ENCODE measurements around the gene ARHGAP15.

The ARHGAP15 gene

DNA sequence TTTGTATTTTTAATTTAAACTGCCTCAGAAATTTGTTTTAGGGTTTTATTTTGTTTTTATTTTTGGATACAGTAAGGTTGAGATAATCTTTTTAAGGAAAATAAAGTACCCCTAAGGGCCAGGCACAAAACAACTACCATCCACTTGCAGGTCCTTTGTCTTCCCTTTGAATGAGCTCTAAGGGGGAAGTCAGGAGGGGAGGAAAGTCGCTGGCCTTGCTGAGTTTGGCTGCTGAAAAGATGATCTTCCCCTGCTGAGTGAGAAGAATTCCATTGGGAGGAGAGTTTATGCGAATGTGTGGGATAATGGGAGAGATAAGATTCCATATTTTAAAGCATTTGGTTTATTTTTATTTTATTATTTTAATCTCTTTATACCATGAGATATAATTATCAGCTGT lies 100.7 kb downstream of the ARHGAP15 start:
- DNase-seq = no peak

DNA sequence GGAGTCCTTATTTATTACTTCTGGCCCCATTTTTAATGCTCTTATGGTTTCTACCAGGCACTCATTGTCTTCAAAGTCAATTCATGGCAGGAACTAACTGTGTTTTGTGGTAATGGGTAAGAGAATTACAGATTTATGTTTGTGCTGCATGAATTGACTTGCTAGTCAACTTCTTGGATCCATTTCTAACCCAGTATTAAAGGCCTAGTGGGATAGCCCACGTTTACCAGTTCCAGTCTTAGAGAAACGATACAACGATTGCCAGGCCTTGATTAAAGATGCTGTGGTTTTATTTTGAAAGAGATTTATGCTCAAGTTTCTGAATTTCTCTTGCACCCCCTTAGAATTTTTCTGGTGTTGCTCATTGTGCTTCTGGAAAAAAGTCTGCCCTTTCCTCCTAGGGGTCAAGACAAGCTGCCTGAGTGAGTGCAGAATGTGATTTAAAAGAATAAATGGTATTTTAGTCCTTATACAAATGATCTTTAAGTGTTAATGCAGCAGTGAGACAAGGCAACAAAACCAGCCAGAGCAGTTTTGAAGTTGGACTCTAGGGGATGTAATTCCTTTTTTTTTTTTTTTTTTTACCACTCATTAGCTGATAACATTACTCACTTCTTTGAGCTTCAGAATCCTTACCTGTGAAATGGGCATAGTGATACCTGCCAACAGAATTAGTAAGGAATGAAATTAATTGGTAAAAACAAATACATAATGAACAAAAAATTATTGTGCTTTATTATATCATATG lies 101.5 kb downstream of the ARHGAP15 start:
- no peak for DNase-seq

DNA sequence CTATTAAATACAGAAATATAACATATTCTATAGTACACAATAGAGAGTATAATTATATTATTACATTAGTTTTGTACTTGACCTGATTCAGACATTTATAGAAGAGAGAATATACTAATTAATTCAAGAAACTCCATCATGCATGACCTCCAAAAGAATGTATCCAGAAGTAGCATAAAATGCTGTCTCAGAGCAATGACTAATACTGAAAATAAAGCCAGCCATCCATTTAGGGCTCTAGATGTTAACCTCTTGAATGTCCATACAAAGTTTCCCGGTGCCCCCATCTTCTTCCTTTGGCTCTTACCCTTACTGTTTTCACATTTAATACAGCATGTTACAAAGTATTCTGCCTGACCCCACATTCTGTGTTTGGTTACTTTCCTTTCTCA lies 102.0 kb downstream of the ARHGAP15 start:
- DNase-seq = no peak

DNA sequence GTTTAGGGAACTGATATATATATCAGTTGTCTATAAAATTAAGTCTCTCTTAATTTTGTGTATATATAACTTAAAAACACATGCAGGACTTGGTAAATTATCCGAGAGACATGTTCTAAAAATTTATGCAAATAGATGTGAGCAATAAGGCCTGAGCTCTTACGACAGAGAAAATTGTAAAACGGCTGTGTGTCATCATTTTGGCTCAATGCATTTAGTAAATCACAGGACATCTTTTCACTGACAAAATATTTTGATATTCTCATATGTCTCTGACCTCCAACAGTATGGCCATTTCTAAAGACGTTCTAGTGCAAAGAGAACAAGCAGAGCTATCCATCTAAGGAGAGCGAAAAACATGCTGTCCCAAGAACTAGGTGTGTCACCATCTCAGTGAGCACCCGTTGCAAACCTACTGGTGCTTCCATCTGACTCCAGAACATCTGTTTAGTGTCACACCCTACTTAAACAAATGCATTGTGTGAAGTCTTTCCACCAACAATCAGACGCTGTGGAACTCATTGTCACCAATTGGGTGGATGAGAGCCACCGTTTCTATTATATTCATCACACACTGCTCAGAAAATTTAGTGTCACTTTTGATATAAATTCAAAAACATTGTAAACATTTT lies 108.0 kb downstream of the ARHGAP15 start:
- DNase-seq = no peak

DNA sequence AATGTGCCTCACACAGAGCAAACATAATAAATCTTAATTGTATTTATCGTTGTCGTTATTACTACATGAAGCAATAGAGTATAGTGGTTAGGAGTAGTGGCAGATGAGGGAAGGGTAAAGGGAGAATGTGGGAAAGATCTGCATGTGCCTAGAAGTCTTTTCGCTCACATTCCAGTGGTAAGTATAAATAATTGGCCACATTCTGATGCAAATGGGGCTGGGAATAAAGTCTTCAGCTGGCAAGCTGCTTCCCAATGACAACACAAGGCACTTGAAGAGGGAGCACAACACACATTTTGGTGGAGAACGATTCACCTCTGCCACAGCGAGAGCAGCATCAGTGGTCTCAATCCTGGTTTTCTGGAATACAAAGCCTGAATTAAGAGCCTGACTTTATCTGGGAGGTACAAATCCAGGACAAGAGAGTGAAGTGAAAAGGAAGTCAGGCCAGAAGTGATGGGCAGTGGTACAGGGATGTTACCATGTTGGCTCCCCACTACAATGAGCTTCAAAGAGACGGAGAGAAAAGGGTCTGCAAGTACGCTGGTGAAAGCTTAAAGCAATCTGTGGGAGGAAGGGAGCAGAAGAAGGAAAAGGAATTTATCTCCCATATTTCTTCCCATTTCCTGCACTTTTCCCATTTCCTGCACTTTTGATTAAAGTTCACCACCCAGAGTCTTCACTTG lies 112.3 kb downstream of the ARHGAP15 start:
- DNase-seq = no peak

DNA sequence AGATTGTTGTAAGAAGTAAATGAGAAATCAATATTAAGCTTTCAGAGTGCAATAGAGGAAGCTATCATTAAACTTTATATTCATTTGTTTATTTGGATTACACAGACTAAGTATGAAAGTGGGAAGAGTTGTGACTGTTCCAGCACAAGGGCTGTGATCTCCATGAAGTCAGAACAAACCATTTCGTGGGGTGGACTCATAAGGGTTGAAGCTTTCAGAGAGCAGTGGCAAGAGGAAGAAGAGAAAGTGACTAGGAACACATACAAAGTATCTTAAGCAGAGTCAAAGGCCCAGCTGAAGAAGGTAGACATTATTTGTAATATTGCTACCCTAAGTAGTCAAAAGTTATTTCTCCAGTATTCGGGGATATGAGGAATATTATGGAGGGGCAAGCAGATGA lies 117.0 kb downstream of the ARHGAP15 start:
- no peak for DNase-seq

DNA sequence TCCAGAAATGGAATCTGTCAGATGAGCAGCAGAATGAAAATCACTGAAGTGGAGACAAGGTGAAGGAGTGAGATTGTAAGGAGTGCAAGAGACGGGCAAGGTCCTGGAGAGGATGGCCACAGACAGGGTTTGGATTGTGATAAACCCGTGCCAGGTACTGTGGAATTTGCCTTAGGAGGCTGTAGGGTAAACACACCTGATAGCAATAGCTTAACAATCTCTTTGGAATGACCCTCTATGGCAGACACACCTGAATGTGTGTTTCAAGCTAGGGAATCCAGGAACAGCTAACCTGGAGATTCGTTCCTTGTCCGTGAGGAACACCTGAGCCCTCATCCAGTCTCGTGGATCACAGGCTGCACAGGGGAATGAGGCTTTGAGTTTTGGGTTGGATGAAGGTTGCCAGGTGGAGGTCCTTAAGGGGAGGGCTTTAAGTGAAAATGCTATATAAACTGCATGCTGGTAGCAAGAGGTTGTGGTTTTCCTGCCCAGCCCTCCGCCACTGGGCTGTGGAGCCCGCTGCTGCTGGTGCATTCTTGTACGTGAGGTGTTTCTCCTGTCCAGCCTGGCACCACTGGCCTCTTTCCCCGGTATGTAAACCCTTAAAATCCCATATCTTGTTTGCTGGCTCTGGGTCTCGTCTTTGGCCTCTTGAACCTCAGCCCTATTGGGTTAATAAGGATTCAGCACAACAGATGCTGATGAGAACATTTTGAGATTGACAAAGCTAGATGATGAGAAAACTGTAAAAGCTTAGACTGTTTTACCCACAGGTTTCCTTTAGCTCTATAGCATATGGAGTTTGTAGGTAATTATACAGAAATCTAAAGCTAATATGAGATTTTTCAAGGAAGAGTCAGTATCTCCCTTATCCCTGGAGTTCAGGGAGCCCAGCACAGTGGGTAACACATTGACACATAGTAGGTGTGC lies 117.9 kb downstream of the ARHGAP15 start:
- peak in 1 of 2 donors; percentile 61 for DNase-seq

DNA sequence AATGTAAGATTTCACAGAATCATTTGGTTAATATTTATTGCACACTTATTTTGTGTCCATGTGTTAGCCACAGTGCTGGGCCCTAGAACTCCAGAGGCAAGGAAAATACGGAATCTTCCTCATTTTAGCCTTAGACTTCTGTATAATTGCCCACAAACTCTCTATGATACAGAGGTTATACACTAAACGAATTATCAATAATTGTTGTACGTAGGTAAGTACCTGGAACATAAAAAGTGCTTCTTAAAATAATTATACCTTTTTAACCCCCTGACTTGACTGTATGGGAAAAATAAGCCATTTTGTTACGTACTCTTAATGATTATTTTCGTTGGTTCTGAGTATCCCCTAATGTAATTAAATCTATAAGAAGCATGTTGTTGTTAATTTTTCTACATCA lies 119.4 kb downstream of the ARHGAP15 start:
- no peak for DNase-seq

DNA sequence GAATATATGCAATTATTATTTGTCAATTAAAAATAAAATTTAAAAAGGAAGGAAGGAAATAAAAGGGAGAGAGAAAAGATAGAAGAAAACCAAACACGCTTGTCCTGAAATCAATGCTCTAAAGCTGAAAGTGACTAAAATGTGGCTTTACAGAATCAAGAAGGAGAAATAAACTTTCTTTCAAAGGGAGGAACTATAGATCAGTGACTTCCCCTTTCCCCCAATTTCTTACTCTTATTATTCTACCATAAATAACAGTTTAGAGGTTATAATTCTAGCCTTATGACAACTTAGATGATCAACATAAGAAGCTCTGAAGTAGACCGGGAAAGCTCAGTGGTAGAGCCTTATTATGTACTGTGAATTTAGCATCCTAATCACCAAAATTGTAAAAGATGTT lies 122.5 kb downstream of the ARHGAP15 start:
- no peak for DNase-seq

DNA sequence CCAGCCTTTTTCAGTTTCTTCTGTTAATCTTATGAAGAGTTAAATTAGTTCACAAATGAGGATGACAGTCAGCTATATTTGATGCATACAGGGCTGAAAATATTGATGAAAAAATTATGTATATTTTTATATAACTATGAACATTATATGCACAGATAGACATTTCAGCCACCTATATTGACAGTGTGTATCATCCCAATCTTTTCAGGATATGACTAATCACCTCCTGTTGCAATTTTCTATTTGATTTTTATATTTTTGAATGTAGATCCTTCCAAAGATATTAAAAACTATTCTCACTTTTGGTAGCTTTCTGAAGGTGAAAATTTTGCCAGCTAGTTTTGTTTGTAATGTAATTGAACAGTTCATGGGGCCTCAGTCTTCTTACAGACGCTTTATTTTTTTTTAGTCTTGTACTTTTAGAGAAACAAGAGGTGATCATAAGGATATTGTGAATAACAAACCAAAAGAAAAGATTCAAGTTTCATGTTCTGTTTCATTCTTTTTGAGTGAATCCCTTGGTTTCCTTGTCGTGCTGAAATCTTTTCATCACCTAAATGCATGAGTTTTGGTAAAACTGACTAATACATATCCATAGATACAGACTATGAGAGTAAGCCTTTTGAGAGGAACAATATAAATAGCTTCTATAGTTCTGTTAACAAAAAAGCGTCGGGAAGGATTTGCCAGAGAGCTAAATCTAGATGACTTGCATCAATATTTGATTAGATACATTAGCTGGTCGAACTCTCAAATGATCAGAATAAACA lies 123.1 kb downstream of the ARHGAP15 start:
- DNase-seq = no peak

DNA sequence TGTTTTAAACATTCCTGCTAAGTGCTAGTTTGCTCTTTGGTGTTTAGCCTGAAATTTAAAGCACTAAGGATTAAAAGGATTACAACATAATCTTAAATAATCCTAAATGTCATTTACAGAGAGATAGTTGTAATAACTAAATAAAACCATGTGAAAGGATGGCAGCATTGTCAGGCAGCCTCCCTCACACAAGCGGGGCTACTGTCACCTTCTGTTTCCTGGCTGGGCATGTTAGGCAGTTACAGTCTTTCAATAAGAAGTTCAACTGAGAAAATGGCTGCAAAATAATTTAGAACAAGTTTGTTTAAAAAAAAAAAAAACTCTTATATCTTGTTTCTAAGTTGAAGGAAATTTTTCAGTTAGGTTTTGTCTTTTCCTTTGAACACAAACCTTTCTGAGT lies 124.9 kb downstream of the ARHGAP15 start:
- DNase-seq = peak; percentile 35 to 62

DNA sequence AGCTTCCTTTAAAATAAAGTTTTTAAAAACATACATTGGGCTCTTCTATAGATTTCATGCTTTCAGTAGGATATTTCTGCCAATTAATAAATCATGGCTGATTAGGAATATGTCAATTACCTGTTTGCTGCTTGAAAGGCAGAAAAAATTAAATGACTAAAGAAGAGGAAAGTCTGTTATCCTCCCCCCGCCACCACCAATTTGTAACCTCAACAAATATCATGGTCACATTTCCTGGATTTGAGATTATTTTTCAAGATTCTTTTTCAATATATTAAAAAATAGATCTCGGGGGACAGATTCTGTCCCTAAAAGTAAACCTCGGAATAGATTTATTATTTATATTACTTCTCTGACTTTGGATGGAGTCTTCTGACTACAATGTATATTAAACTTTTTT lies 125.9 kb downstream of the ARHGAP15 start:
- DNase-seq = peak in 1 of 2 donors; percentile 54

DNA sequence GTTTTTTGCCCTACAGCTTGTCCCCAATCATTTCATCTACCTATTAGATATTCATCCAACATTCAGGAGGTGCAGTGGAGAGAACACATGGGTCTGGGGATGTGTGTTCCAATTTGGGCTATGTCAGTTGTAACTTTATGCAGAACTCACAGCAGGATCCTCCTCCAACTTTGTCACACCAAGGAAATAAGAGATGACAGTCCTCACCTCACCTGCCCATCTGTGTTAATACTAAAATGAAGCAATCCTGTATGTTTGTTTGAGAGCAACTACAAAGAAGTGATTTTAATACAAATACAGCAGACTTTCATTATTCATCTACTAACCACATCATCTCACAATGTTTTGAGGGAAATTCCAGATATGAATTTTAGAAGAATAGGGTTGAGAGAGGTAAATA lies 126.7 kb downstream of the ARHGAP15 start:
- peak in 1 of 2 donors; percentile 65 for DNase-seq

DNA sequence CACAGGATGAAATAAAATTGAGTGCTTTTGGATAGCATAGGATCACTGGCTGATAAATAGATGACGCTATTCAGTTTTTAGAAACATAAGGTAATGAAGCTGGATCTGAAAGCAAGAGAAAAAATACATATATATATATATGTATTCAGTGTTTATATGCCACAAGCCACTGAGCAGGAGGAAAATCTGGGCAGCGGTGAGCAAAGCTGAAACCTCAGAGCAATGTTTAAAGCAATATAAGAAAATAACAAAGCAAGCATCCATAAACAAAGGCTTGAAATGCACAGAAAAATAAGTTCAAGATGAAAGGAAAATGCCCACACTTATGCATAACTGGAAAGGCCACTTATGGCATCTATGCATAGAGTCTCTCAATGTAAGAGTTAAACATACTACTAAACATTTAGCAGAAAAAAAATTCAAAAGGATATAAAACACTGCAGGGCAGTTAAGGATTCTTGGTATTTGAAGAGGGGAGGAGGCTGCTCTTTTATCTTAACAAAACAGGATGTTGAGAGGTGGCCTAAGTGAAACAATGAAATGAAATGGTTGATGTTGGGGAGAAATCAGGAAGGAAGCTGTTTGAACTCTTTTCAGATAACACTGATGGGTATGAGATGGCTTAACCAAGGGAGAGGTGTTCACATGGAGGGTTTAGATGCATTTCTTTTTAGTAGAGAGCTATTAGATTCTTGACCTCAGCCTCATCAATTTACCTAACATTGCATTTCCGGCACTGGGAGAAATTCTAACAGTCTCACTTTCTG lies 129.1 kb downstream of the ARHGAP15 start:
- DNase-seq = peak; percentile 8 to 84

DNA sequence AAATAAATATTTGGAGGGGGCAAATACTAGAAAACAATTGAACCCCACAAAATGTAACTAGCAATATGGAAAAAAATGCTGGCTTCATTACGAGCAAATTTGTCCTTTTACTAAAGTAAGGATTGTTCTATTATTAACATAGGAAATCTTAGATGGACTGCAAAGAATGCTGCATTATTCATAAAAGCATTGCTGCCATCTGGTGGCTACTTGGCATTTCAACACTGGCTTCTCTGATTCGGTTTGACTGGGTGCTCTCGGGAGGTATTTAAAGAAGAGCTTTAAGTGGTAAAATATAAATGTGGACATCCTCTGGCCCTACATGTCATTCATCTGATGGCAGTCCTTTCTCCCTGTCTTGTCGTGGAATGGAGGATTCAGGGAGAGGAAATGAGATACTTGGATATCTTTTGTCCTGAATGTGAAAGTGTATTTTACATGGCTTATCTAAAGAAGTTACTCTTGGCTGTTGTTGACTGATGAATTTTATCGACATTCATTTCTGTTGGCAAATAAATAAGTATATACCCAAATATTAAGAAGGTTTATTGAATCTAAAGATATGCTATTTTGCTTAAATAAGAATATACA lies 130.2 kb downstream of the ARHGAP15 start:
- peak; percentile 75 to 86 for DNase-seq

DNA sequence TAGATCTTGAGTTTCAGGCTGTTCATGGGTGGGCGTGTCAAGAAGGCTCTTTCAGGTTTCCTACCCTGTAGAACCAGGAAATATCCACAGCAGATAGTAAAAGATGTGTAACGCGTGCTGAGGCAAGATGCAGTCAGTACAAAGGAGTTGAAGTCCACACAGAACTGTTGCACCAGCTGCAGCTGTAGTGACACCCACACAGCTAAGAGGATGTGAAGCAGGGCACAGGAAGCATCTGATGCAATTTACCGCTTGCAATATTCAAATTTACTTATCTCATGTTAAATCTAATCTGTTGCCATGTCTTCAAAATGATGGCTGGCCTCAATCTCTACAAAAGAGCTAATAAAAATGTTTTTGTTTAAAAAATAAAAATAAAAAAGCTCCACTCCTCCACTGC lies 132.8 kb downstream of the ARHGAP15 start:
- DNase-seq = peak; percentile 73 to 79

DNA sequence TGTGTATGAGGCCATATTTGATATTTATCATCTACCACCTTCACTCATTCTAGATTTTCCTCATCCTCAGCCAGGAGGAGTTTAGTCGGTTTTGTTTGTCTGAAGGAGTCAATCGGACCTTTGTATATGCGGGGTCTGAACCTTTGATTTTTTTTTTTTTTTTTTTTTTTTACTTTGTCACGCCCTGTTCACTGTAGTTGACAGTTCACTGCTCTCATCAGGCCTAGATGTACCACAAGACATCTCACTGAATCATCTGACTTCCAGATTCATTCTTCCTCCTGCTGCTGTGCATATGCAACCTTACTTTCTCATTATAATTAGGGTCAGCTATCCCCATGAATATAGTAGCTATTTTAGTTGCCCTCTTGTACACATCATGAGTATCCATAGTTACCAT lies 133.2 kb downstream of the ARHGAP15 start:
- no peak for DNase-seq

DNA sequence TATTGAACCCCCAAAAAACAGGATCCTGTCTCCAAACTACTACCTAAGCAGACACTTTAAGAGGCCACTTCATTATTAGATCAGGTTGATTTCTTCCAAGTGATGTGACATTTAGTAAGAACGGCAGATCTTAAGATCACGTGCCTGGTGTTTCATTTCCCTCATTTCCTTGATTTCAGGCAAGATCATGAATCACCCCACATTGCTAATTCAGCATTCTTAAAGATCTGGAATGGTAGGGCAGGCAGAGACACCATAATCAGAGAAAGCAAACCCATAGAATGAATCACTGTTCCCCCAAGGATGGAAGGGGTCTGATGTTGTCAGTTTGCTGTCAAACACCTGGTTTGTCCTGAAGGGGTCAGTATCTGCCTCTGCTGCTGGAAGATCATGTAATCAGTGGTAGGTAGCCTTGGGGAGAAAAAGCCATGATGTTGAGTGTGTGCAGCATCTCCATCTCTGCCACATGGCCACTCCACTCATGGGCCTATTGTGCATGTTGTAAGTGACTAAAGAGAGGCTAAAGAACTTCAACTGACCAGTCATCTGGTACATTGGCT lies 133.9 kb downstream of the ARHGAP15 start:
- DNase-seq = peak in 1 of 2 donors; percentile 34

DNA sequence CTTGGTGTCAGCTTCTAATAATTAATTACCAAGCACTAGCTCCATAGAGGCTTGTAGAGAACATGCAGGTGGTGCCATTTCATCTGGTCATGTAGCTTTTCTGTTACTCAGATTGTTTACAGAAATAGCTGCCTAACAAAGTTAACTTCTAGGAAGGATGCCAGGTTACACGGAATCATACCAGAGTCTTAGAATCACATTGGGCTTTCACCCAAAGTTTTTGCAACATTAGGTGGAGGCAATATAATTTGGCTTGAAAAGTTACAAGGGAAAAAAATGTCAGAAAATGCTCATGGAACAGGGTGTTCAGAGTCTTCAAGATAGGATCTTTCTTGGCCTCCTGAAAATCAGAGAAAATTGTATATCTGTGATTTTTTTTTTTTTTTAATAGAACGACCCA lies 135.6 kb downstream of the ARHGAP15 start:
- no peak for DNase-seq

DNA sequence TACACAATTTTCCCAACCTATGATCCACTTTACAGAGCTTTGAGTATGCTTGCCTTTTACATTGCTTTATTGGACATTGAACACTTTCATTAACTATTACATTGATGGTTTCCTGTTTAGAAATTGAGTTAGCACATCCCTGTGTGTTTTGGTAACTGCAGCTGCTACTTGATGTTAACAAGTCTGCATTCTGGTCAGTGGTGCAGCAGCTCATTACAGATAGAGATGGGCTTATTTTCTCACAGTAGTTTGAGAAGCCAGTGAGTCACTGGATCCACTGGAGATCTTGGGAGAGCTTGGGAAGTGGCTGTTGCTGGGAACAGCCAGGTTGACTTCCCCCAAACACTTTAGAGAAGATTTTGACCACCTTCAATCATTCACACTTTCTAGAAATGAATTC lies 150.5 kb downstream of the ARHGAP15 start:
- no peak for DNase-seq
